Left forelimb (tissue), 1 donor: Measurements from ENCODE around the gene GOLM1.

Source experiments
- DNase-seq: peaks from one replicate; pipeline ENCODE4 v3.0.0-alpha.2; 2018; ENCODE audit warnings: low spot score

GOLM1 gene

DNA sequence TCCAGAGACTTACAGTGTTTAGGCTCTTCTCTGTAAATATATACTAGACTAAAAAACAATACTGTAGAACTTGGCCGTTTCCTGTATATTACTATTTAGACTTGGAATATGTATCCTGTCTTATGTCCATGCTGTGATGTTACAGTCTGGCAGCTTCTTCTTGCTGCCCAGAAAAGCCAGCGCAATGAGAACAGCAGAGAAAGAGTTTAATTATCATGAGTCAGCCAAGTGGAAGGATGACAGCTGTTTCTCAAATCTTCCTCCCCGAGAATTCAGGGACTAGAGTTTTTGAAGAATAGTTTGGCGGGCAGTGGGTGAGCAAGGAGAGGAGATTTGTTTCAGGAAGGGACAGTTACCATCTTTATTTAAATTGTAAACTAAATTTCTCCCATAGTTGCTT, 120.9 kb downstream of the GOLM1 start:
- DNase-seq: no peak
